GM23248 (cell line): Measurements from ENCODE around the gene BCKDHB.

Source experiments
- EZH2 ChIP-seq: fragments of 200-600 bp; sonication (generic); IDR thresholded peaks from 2 replicates; pipeline ENCODE4 v1.6.1; 2018; ENCODE audit warnings: antibody characterized with exemption, mild to moderate bottlenecking; ENCODE audit not compliant: insufficient read depth, poor library complexity, severe bottlenecking
- EZH2phosphoT487 ChIP-seq: fragments of 200-600 bp; sonication (generic); IDR thresholded peaks from 2 replicates; pipeline ENCODE4 v1.6.1; 2018; ENCODE audit warnings: antibody characterized with exemption, moderate library complexity, mild to moderate bottlenecking, low read depth; ENCODE audit not compliant: insufficient read depth

GRCh38 chr6:80163754-80164187, 57.3 kb downstream of the BCKDHB start:
- no peak for TF ChIP-seq EZH2
- TF ChIP-seq EZH2phosphoT487, result no peak
